SK-N-SH treated with all-trans-retinoic acid at 6 μM for 48 hours (cell line): ENCODE measurements around the gene RYR1.

ENCODE experiments used
- GLIS3 ChIP-seq: fragments of 250-450 bp; sonication (Bioruptor Pico); IDR thresholded peaks from 2 replicates; pipeline ENCODE4 v1.5.0; 2020; ENCODE audit warnings: mild to moderate bottlenecking, moderate library complexity
- PPARA ChIP-seq: fragments of 250-450 bp; sonication (Bioruptor Pico); IDR thresholded peaks from 2 replicates; pipeline ENCODE4 v1.5.0; 2020; ENCODE audit warnings: mild to moderate bottlenecking, borderline replicate concordance
- ZC3H10 ChIP-seq: fragments of 250-450 bp; sonication (Bioruptor Pico); IDR thresholded peaks from 2 replicates; pipeline ENCODE4 v1.5.1; 2021; ENCODE audit warnings: mild to moderate bottlenecking, moderate library complexity
- ZFP3 ChIP-seq: fragments of 250-450 bp; sonication (Bioruptor Pico); IDR thresholded peaks from 2 replicates; pipeline ENCODE4 v1.5.0; 2020; ENCODE audit warnings: mild to moderate bottlenecking, moderate library complexity

DNA sequence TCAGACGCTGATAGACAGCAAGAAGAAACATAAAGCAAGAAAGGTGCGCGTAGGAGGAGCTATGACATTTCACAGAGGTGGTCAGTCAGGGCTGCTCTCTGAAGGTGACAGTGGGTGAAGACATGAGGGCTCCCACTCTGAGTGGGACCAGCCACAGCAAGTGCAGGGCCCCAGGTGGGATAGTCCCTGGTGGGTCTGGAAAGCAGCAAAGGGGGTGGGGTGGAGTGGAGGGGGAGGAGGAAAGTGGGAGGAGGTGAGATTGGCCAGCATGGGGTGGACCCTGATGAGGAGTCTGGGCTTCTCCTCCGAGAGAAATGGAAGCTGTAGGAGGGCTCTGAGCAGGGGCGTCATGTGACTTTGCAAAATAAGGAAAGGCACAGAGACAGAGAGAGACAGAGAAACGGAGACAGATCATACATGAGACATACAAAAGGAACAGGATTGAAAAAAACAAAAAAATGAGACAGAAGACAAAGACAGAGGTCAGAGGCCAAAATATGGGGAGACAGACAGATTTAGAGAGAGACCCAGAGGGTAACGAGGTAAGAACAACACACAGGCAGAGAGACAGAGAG is 181.6 kb downstream of the RYR1 start:
- no peak for TF ChIP-seq GLIS3 (CRISPR knock-in tag)
- TF ChIP-seq ZC3H10 (CRISPR knock-in tag): no peak
- TF ChIP-seq ZFP3 (CRISPR knock-in tag): no peak
- TF ChIP-seq PPARA (CRISPR knock-in tag): no peak
